HepG2 (cell line): ENCODE data around the gene STK32B. TPM values are rescaled to one million over a fixed set of nuclear protein-coding genes. Genes with fewer than 3 reads are reported as not detected.

Experiments used
- ATAC-seq: fragments of 200-7000 bp; cut with Tn5 transposase; 3 replicates; pipeline ENCODE4 v1.9.1; 2020; ENCODE audit warnings: mild to moderate bottlenecking, moderate library complexity
- BruUV-seq: library from RNA; stranded (reverse); fragments of 400-500 nt; replicated peaks from 2 replicates; lab custom pipeline; 2021; lab: Mats Ljungman, UMichigan
- CTCF ChIA-PET: fragments of 300-600 bp; formaldehyde crosslinking; extraction: SDS; loops from one replicate; lab custom pipeline; 2021; ENCODE audit warnings: low total read pairs, inconsistent platforms, low intra/inter-chr PET ratio; lab: Yijun Ruan, JAX
- POLR2A ChIA-PET: fragments of 350-600 bp; sonication (Branson Sonifier 250); formaldehyde crosslinking; loops from one replicate; lab custom pipeline; 2020; ENCODE audit warnings: antibody characterized with exemption, inconsistent platforms; lab: Yijun Ruan, JAX
- DNase-seq: peaks from one replicate; pipeline ENCODE4 v3.0.0-alpha.2; 2015; ENCODE audit warnings: low spot score
- FAIRE-seq: peaks from 3 replicates; lab custom pipeline; 2011; peaks lifted over from hg19 to GRCh38; lab: Jason Lieb, UNC
- H2AFZ ChIP-seq: one replicate; pipeline ENCODE4 v1.6.1; 2011; ENCODE audit warnings: low read length, inconsistent platforms
- H3K27ac ChIP-seq: fragments of 300-600 bp; 3 replicates; pipeline ENCODE4 v1.8.0; 2011; ENCODE audit warnings: mixed run types, mild to moderate bottlenecking, mixed read lengths, low read length, inconsistent platforms; ENCODE audit not compliant: insufficient read depth; ENCODE audit errors: extremely low read length
- H3K27me3 ChIP-seq, 2 experiments: fragments of 200-600 bp in 1 of 2; 2 replicates in 1 of 2; 3 replicates in 1 of 2; pipeline versions ENCODE4 v1.6.0 to v1.8.0; 2011; ENCODE audit warnings: low read length in 2 of 2, mild to moderate bottlenecking in 2 of 2, moderate library complexity in 2 of 2, inconsistent platforms in 1 of 2; ENCODE audit not compliant: insufficient read depth in 2 of 2, control insufficient read depth in 1 of 2
- H3K36me3 ChIP-seq, 2 experiments: fragments of 200-600 bp in 1 of 2; replicated peaks in 1 of 2; 2 replicates in 1 of 2; 3 replicates in 1 of 2; pipeline versions ENCODE4 v1.5.1 to v1.8.0; 2011; ENCODE audit warnings: low read length in 2 of 2, inconsistent platforms in 1 of 2; ENCODE audit not compliant: insufficient read depth in 2 of 2, control insufficient read depth in 1 of 2
- H3K4me1 ChIP-seq: 2 replicates; pipeline ENCODE4 v1.5.1; 2012; ENCODE audit warnings: low read length, inconsistent platforms; ENCODE audit not compliant: insufficient read depth
- H3K4me2 ChIP-seq: 2 replicates; pipeline ENCODE4 v1.6.0; 2011; ENCODE audit warnings: low read depth, low read length, inconsistent platforms
- H3K4me3 ChIP-seq, 3 experiments: fragments of 200-600 bp in 1 of 3; sonication (generic), shearing (Covaris generic) in 1 of 3; replicated peaks in 1 of 3; 2 replicates each; pipeline ENCODE4 v1.5.1; 2011 to 2016; ENCODE audit warnings: low read length in 3 of 3, inconsistent platforms in 2 of 3, low read depth in 2 of 3, mild to moderate bottlenecking in 2 of 3, control low read depth in 1 of 3, mixed read lengths in 1 of 3; ENCODE audit not compliant: insufficient read depth in 1 of 3
- H3K79me2 ChIP-seq: one replicate; pipeline ENCODE4 v1.6.1; 2011; ENCODE audit warnings: low read length, inconsistent platforms; ENCODE audit not compliant: insufficient read depth
- H3K9ac ChIP-seq: 2 replicates; pipeline ENCODE4 v1.6.0; 2011; ENCODE audit warnings: mild to moderate bottlenecking, low read depth, low read length, inconsistent platforms; ENCODE audit not compliant: insufficient read depth
- H3K9me3 ChIP-seq: 2 replicates; pipeline ENCODE4 v1.5.1; 2012; ENCODE audit warnings: mild to moderate bottlenecking, low read length
- H4K20me1 ChIP-seq: 2 replicates; pipeline ENCODE4 v1.6.0; 2011; ENCODE audit warnings: inconsistent platforms, mild to moderate bottlenecking, low read length, moderate library complexity; ENCODE audit not compliant: insufficient read depth
- ATM ChIP-seq: fragments of 450-650 bp; IDR thresholded peaks from 2 replicates; pipeline ENCODE4 v1.7.1; 2017; ENCODE audit warnings: mild to moderate bottlenecking, borderline replicate concordance
- CBX5 ChIP-seq: sonication (generic); formaldehyde crosslinking; IDR thresholded peaks from 2 replicates; pipeline ENCODE4 v1.4.0; 2020; ENCODE audit warnings: missing genetic modification reagents, borderline replicate concordance
- CCDC6 ChIP-seq: sonication (generic); formaldehyde crosslinking; IDR thresholded peaks from 2 replicates; pipeline ENCODE4 v1.8.1; 2022; ENCODE audit warnings: mild to moderate bottlenecking, missing genetic modification reagents, moderate library complexity
- CREB1 ChIP-seq, 2 experiments: fragments of 450-650 bp in 1 of 2; IDR thresholded peaks; 2 replicates each; pipeline ENCODE4 v1.6.1; 2016 to 2017; ENCODE audit warnings: control low read depth in 1 of 2, mild to moderate bottlenecking in 1 of 2, missing compliant biosample characterization in 1 of 2, missing genetic modification characterization in 1 of 2
- GABPA ChIP-seq, 2 experiments: IDR thresholded peaks; 2 replicates each; pipeline ENCODE4 v1.6.1; 2011 to 2016; ENCODE audit warnings: low read depth in 2 of 2, low read length in 1 of 2, missing biosample characterization in 1 of 2, missing genetic modification characterization in 1 of 2
- MIER3 ChIP-seq: IDR thresholded peaks from 2 replicates; pipeline ENCODE4 v1.6.1; 2016; ENCODE audit warnings: missing compliant biosample characterization, borderline replicate concordance
- MXI1 ChIP-seq: IDR thresholded peaks from 3 replicates; pipeline ENCODE4 v1.6.1; 2012; ENCODE audit warnings: low read depth, low read length, inconsistent platforms, borderline replicate concordance
- NAIF1 ChIP-seq: sonication (generic); formaldehyde crosslinking; IDR thresholded peaks from 2 replicates; pipeline ENCODE4 v1.5.0; 2020; ENCODE audit warnings: mild to moderate bottlenecking, missing genetic modification reagents, borderline replicate concordance
- PAX8 ChIP-seq: sonication (generic); formaldehyde crosslinking; IDR thresholded peaks from 2 replicates; pipeline ENCODE4 v1.8.0; 2022; ENCODE audit warnings: mild to moderate bottlenecking, missing genetic modification reagents, borderline replicate concordance
- REXO4 ChIP-seq: sonication (generic); formaldehyde crosslinking; IDR thresholded peaks from 2 replicates; pipeline ENCODE4 v1.8.0; 2022; ENCODE audit warnings: missing genetic modification reagents, mild to moderate bottlenecking, borderline replicate concordance
- ZFX ChIP-seq: sonication (generic); formaldehyde crosslinking; IDR thresholded peaks from 2 replicates; pipeline ENCODE4 v1.4.0; 2020; ENCODE audit warnings: mild to moderate bottlenecking, low read depth, missing genetic modification reagents, moderate library complexity
- ZNF446 ChIP-seq: sonication (generic); formaldehyde crosslinking; IDR thresholded peaks from 2 replicates; pipeline ENCODE4 v1.5.0; 2020; ENCODE audit warnings: mild to moderate bottlenecking, missing genetic modification reagents
- ZNF614 ChIP-seq: IDR thresholded peaks from 2 replicates; pipeline ENCODE4 v1.6.1; 2018; ENCODE audit warnings: missing biosample characterization, missing genetic modification reagents, inconsistent platforms, borderline replicate concordance
- ZNF652 ChIP-seq: IDR thresholded peaks from 2 replicates; pipeline ENCODE4 v1.6.1; 2016; ENCODE audit warnings: low read depth, borderline replicate concordance
- ZSCAN31 ChIP-seq: sonication (generic); formaldehyde crosslinking; IDR thresholded peaks from 2 replicates; pipeline ENCODE4 v1.5.0; 2020; ENCODE audit warnings: low read depth, mild to moderate bottlenecking, missing genetic modification reagents
- WGBS: methylation state at CpG from one replicate; pipeline ENCODE4 v1.1.6; 2017; ENCODE audit warnings: low lambda C conversion rate; 5-methylcytosine and 5-hydroxymethylcytosine counted together
- in situ Hi-C: cut with HindIII; loops from 2 replicates; pipeline ENCODE4 v1.10.0; 2017; ENCODE audit warnings: low pct_unique_long_range_greater_than_20kb; ENCODE audit not compliant: extremely low pct_ligation_motif_present
- intact Hi-C: fragments of 100-400 bp; cut with micrococcal nuclease; formaldehyde crosslinking; loops from one replicate; pipeline ENCODE4 v1.10.0; 2022; ENCODE audit not compliant: unreplicated experiment
- polyA plus RNA-seq, 8 experiments: library from polyadenylated mRNA; depleted of rRNA in 3 of 8; stranded (reverse) in 7 of 8; unstranded in 1 of 8; fragments of >200 nt; fragmentation: Illumina TruSeq in 4 of 8; extraction: Trizol in 4 of 8; gene quantifications; 2 replicates each; pipeline versions ENCODE4 v1.2.1 to v1.2.3, GENCODE V29; 2011 to 2016; ENCODE audit warnings: low read depth in 4 of 8, missing spikeins in 1 of 8, mixed read lengths in 1 of 8; ENCODE audit not compliant: insufficient read depth in 1 of 8
- total RNA-seq, 5 experiments: library from RNA; depleted of rRNA; stranded (reverse); fragments of >200 nt; fragmentation: Illumina TruSeq; extraction: Trizol; gene quantifications; 2 replicates each; pipeline ENCODE4 v1.2.3, GENCODE V29; 2016; ENCODE audit warnings: low read depth in 1 of 5
- TF ChIP-seq, protein P1 (sequence below): IDR thresholded peaks from 2 replicates; pipeline ENCODE4 v1.6.1; 2016
- TF ChIP-seq, protein P2 (sequence below): sonication (generic); formaldehyde crosslinking; IDR thresholded peaks from 2 replicates; pipeline ENCODE4 v1.4.0; 2020; ENCODE audit warnings: mild to moderate bottlenecking, missing genetic modification reagents

The STK32B gene
- total and polyA plus RNA-seq, 2 of the 13 experiments (the other 11 are each of a cell fraction or from before 2014, with no cell fraction given), result not detected

DNA sequence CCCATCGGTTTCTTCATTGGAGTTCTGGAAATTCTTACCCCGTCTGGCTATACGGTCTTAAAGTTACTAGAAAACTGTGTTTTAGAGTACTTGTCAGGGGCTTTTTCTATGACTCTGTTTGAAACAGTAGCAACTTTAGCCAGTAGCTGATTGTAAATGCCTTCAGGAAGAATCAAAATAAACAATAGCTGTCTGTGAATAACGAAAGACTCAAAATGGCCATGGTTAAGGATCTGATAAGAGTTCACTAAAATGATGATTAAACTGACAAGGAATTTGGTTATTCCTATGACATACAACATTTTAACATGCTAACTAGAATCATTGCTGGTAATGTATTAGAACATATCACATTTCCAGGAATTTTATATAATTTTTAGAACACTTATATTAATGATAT is 466.1 kb downstream of the STK32B start:
- Histone ChIP-seq H3K9me3 (no peaks in the 10 kb centered on the region), H4K20me1 (no peaks in the 10 kb centered on the region), H2AFZ (no peak overlapping the region), H3K36me3 (no peaks in the 10 kb centered on the region), H3K4me1 (no peaks in the 10 kb centered on the region), H3K27ac (no peak overlapping the region), H3K9ac (no peak overlapping the region), H3K79me2 (no peaks in the 10 kb centered on the region), H3K27me3 (no peaks in the 10 kb centered on the region), H3K4me3 (no peak overlapping the region), H3K4me2 (no peak overlapping the region)
- POLR2A ChIA-PET, result no interaction called here
- WGBS, result 46% methylated on average over 4 of the region's 4 CpGs
- ATAC-seq (no peak), DNase-seq (no peak), FAIRE-seq (no peak)
- CTCF ChIA-PET, result no interaction called here
- intact Hi-C loops (no loop called here), in situ Hi-C loops (no loop called here)
- TF ChIP-seq MIER3 (CRISPR knock-in tag) (no peak), ZNF652 (CRISPR knock-in tag) (no peak), ZNF614 (CRISPR knock-in tag) (no peak), CREB1 (IDR thresholded peaks at IDR 0.05) (no peak), CREB1 (CRISPR knock-in tag; IDR thresholded peaks at IDR 0.05) (no peak), PAX8 (no peak)
- BruUV-seq, result no TSS peak

DNA sequence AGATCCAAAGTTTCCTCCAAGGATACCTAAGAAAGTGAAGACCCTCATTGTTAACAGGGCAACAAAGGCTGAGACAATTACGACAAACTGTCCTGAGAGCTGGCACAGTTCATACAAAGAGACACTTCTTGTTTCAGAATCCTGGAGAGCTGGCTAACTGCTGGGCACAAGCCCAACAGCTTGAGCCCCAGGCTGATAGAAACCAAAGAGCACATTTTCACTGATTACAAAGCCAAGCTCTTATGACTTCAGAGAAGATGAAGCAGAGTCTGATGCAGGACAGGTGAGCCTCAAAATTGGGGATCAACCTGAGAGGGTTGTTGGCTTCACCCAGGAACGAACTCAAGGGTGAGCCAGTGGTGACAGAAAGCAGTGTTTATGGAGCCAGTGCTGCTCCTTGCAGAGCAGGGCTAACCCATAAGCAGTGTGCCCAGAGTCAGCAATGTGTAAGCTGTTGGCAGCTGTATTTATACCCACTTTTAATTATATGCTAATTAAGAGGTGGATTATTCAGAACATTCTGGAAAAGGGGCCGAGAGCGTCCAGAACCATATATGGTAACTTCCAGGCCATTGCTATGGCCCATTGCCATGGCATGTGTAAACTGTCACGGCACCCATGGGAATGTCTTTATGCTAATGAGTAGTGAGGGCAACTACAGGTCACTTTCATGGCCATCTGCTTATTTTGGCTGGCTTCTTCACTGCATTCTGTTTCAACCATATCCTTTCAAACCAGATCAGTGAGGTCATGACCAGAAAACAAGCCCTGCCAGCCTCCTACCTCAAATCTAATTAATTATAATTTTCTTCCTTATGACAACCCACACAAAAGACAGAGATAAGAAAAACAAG is 473.4 kb downstream of the STK32B start:
- H2AFZ ChIP-seq, result no peak overlapping the region
- 13% methylated on average over 4 of the region's 5 CpGs for WGBS
- TF ChIP-seq, protein P1, sequence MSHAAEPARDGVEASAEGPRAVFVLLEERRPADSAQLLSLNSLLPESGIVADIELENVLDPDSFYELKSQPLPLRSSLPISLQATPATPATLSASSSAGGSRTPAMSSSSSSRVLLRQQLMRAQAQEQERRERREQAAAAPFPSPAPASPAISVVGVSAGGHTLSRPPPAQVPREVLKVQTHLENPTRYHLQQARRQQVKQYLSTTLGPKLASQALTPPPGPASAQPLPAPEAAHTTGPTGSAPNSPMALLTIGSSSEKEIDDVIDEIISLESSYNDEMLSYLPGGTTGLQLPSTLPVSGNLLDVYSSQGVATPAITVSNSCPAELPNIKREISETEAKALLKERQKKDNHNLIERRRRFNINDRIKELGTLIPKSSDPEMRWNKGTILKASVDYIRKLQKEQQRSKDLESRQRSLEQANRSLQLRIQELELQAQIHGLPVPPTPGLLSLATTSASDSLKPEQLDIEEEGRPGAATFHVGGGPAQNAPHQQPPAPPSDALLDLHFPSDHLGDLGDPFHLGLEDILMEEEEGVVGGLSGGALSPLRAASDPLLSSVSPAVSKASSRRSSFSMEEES, result no peak
- TF ChIP-seq CBX5 (CRISPR knock-in tag) (no peak), MXI1 (no peak), CCDC6 (CRISPR knock-in tag) (no peak), GABPA (IDR thresholded peaks at IDR 0.05; ENCODE audit: low read depth, low read length) (no peak), GABPA (CRISPR knock-in tag; IDR thresholded peaks at IDR 0.05; ENCODE audit: low read depth) (no peak), ZSCAN31 (no peak), ATM (no peak), ZNF446 (CRISPR knock-in tag) (no peak), NAIF1 (no peak), REXO4 (CRISPR knock-in tag) (no peak), ZFX (no peak)
- TF ChIP-seq, protein P2, sequence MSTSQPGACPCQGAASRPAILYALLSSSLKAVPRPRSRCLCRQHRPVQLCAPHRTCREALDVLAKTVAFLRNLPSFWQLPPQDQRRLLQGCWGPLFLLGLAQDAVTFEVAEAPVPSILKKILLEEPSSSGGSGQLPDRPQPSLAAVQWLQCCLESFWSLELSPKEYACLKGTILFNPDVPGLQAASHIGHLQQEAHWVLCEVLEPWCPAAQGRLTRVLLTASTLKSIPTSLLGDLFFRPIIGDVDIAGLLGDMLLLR, result no peak
- TF ChIP-seq, all 625 proteins: peak for 0
- DNase-seq (no peak), ATAC-seq (no peak), FAIRE-seq (no peak)
- BruUV-seq, result no TSS peak
- CTCF ChIA-PET, result no interaction called here
- no peaks in the 10 kb centered on the region for H3K79me2 ChIP-seq
- no peaks in the 10 kb centered on the region for H4K20me1 ChIP-seq
- intact Hi-C loops, result no loop called here
- no peaks in the 10 kb centered on the region for H3K27me3 ChIP-seq
- H3K4me1 ChIP-seq, result no peaks in the 10 kb centered on the region
- H3K27ac ChIP-seq, result no peak overlapping the region
- H3K4me3 ChIP-seq, result no peak overlapping the region
- no peak overlapping the region for H3K9ac ChIP-seq
- no peaks in the 10 kb centered on the region for H3K9me3 ChIP-seq
- no peak overlapping the region for H3K4me2 ChIP-seq
- no peaks in the 10 kb centered on the region for H3K36me3 ChIP-seq
- in situ Hi-C loops, result no loop called here
- POLR2A ChIA-PET, result no interaction called here
